CD4-positive, alpha-beta T cell treated with Interferon gamma for 1 hour (primary cell): ENCODE results near the gene MCF2.

ENCODE experiments used
- DNase-seq: peaks from one replicate; pipeline ENCODE4 v3.0.0-alpha.2; 2020

The MCF2 gene

DNA sequence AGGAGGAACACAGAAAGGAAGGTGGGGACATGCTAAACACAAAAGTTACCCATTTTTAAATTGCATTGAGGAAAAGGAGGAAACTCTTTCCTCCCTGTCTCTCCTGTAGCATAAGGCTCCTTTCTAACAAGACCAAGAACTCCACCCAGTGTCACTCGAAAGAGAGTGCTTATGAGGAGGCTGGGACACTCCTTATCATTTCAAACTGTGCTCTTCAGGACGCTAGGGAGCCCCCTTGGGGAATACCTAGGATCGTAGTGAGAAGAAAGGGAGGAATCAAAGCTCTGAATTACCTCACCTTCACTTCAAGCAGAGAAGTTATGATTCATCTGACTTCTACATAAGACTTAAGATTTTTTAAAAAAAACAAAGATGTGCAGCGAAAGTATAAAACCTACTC is 111.9 kb downstream of the MCF2 start:
- no peak for DNase-seq

DNA sequence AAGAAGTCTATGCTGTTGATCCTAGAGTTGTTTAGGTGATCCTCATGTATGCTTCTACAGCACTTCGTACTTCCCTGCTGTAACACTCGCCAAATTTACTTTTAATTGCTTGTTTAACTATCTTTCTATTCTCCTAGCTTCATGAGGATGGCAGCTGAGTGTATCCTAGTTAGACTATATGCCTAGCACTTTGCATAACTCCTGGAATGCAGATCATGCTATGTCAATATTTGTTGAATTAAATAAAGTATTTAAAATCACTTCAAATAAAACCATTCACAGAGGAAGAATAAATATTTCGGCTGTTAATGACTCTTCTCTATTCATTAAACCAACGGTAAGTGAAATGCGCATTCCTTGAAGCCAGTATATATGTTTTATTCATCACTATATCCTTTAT is 122.4 kb downstream of the MCF2 start:
- DNase-seq, result no peak

- DNase-seq, result no peak
Observed at GRCh38 chrX:139581068-139581467, 126.9 kb downstream of the MCF2 start.

GRCh38 chrX:139566981-139567380 is 141.0 kb downstream of the MCF2 start:
- no peak for DNase-seq

GRCh38 chrX:139563251-139563650 is 144.7 kb downstream of the MCF2 start:
- no peak for DNase-seq

DNA sequence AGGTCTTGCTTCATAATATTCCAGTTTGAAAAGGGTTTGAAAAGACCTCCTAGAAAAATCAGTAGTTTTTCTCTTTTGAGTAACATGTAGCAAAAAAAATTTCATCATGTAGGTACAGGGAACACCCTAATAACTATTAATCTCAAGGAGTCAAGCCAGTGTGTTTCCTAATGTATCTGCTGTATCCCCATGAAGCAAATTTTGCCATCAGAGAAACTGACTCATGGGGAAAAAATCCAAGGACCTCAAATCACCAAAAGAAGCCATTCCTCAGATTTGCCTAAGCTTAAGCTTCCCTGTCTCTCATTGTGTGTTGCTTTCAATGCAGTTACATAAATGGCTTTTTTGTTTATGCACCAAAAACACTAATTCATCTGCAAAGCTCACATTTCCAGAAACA is 147.7 kb downstream of the MCF2 start:
- DNase-seq, result no peak

DNA sequence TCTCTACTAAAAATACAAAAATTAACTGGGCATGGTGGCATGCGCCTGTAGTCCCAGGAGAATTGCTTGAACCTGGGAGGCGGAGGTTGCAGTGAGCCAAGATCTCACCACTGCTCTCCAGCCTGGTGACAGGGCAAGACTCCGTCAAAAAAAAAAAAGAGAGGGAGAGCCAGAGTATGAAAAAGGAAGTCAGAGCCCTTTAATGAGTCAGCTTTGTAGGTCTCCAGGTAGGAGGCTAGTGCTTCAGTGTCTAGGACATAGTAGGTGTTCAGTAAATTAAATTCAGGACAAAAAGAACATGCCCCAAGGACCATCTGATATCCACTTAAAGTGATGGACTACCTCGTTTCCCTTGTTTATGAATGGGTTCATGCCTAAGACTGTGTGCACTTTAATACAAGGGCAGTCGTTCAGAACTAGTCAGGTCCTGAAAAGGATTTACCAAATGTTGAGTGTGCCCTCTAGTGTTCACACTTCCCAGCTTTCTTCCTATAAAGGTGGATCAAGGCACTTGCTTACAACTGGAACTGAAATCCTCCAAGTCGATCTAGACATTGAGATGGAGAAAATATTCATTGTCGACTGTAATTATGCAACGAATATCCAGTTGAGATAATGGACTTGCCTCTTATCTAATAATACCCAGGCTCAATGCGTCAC is 148.5 kb downstream of the MCF2 start:
- DNase-seq, result no peak

DNA sequence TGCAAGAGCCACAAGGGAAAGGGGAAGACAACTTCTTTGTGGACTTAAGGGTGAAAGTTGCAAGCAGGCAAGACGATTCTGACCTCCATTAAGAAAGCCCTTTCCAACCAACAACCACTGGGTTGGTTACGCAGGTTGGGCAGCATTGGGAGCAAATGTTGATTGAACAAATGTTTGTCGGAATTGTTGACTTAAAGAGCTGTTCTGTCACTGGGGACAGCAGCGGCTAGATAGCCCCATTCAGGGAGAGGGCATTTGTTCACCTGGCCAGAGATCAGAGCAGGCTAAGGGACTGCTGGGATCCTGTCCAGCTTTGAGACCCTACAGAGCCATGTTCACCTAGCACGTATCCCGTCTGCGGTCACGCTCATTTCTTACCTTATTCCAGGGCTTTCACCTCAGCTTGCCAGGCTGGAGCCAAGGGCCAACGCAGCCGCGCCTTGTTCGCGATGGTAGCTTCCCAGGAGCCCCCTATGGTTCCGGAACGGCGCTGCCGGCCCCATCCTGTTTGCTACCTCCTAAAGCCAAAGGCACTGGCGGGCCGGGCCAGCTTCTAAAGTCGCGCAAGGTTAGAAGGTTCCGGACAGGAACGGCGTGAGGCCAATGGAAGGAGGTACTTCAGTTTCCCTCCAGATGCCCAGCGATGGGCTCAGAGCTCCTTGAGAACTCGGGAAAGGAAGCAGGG is 152.8 kb downstream of the MCF2 start:
- no peak for DNase-seq

GRCh38 chrX:139554376-139554775 is 153.6 kb downstream of the MCF2 start:
- DNase-seq, result no peak

GRCh38 chrX:139544591-139544990 is 163.4 kb downstream of the MCF2 start:
- DNase-seq, result no peak

GRCh38 chrX:139543920-139544319 is 164.0 kb downstream of the MCF2 start:
- no peak for DNase-seq

- no peak for DNase-seq
Observed at GRCh38 chrX:139542652-139543051, 165.3 kb downstream of the MCF2 start.

DNA sequence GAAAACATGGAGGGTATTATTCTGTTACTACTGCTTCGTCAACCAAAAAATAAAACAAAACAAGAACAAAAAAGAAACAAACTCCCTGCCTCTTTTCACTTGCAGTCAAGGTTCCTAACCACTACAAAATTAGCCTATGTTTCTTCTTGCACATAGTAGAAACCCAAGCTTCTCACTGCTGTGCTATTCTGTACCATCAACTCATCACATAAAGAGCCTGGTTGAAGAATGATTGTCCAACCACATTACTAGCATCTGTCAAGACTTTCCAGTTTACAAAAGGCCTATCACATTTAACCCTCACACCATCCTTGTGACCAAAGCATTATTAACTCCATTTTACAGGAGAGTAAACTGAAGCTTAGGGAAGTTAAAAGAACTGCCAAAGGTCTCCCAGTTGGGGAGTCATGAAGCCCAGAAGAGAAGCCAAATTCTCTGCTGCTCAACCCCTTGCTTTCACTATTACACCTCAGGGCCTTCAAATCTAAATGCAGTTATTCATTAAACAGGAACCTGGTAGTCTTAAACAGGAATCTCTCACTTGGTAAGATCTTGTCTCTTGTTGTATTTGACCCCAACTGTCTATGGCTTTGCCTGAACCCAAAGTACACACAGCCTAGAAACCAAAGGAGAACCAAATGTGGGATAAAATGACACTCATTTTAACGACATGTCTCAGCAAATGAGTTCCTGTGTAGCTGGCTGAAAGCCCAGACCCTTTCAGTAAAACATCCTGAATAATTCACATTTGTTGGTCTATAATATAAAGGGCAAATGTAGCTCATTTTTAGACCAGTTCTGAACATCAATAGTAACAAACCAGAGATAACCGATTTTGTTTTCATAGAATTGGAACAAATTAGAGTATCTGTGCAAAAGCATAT is 168.8 kb downstream of the MCF2 start:
- DNase-seq, result no peak

DNA sequence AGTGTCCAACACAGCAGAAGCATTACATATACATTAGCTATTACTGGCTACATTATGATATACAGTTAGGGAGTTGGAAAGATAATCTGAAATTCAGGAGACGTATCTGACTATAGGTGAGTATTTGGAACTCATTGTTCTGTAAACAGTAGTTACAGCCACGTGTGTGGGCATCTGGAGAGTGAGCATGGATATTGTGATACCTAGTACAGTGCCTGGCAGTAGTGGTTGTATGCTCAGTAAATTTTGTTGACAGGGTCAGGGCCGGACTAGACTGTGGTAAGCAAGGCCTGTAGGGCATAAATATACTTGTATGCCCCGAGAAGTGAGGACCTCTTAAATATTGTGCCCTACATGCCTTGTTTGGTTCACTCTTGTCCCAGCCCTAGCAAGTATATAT is 174.5 kb downstream of the MCF2 start:
- no peak for DNase-seq

DNA sequence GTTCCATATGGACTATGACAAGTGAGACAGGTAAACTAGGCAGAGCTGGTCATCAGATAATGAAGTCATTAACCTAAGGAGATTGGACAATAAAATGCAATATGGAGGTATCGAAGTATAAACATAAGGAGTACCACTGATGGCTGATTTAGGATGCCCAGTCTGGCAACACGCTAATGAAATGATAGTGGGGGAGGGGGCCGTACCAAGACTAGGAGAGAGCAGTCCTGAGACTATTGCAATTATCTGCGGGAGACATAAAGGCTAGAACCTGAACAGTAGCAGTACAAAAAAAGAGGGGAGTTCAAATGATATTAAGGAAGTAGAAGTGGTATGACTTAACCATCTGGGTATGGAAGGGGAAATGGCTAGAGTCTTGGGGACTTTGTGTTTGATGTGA is 175.1 kb downstream of the MCF2 start:
- no peak for DNase-seq
